SU-DHL-6 (cell line): ENCODE results near the gene LAPTM4A.

Experiments
- CTCF ChIP-seq: fragments of 200-600 bp; sonication (generic); IDR thresholded peaks from one replicate; pipeline ENCODE4 v1.5.1; 2017; ENCODE audit warnings: antibody characterized with exemption, mild to moderate bottlenecking, low read length, moderate library complexity; ENCODE audit not compliant: insufficient read depth, poor library complexity, severe bottlenecking
- EZH2phosphoT487 ChIP-seq: fragments of 200-600 bp; sonication (generic), shearing (Covaris generic); conservative IDR thresholded peaks from 2 replicates; pipeline ENCODE4 v1.6.1; 2018; ENCODE audit warnings: mild to moderate bottlenecking, antibody characterized with exemption, low read length, moderate library complexity, mixed read lengths

GRCh38 chr2:20097889-20098714 is 46.7 kb upstream of the LAPTM4A start:
- peak; percentile 43 for TF ChIP-seq CTCF
- no peak for TF ChIP-seq EZH2phosphoT487
